GM10248 (cell line): ENCODE results near the gene STK10.

Source experiments
- CTCF ChIA-PET: fragments of 300-600 bp; sonication (Branson Sonifier 250); formaldehyde crosslinking; extraction: SDS; loops from one replicate; lab custom pipeline; 2021; ENCODE audit warnings: antibody characterized with exemption; lab: Yijun Ruan, JAX
- POLR2A ChIA-PET: fragments of 350-650 bp; sonication (Branson Sonifier 250); formaldehyde crosslinking; extraction: SDS; loops from one replicate; lab custom pipeline; 2020; ENCODE audit warnings: antibody characterized with exemption; lab: Yijun Ruan, JAX
- DNase-seq: peaks from one replicate; pipeline ENCODE4 v3.0.0; 2012; ENCODE audit errors: extremely low spot score
- CTCF ChIP-seq: IDR thresholded peaks from 2 replicates; pipeline ENCODE4 v1.5.1; 2012; ENCODE audit warnings: mild to moderate bottlenecking, low read depth; ENCODE audit errors: extremely low read depth, missing control alignments, control extremely low read depth

STK10 gene

DNA sequence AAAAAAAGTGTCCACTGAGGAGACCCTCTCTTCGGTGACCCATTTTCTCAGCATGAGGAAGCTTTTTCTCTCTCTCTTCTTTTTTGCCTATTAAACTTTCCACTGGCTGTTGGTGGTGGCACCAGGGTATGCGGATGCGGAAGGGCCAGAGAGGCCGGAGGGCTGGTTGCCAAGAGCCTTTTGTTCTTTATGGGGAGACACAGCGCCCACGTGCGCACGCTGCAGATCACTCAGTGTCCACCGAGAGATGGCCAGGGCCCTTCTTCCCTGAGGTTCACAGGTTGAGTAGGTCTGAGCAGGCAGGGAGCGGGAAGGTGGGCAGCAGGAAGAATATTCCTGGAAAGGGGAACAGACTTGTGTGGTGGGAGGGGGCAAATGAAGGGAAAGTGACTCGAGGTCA, 69.1 kb downstream of the STK10 start:
- ChIA-PET CTCF (interaction anchor here (1.8 to 3.2 kb wide), 2 partner anchors 11 to 69 kb away, joined by 4 to 13 read pairs; partner anchors contain the start of gene STK10), POLR2A (no interaction called here)
- DNase-seq, result no peak
- TF ChIP-seq CTCF, result no peak

DNA sequence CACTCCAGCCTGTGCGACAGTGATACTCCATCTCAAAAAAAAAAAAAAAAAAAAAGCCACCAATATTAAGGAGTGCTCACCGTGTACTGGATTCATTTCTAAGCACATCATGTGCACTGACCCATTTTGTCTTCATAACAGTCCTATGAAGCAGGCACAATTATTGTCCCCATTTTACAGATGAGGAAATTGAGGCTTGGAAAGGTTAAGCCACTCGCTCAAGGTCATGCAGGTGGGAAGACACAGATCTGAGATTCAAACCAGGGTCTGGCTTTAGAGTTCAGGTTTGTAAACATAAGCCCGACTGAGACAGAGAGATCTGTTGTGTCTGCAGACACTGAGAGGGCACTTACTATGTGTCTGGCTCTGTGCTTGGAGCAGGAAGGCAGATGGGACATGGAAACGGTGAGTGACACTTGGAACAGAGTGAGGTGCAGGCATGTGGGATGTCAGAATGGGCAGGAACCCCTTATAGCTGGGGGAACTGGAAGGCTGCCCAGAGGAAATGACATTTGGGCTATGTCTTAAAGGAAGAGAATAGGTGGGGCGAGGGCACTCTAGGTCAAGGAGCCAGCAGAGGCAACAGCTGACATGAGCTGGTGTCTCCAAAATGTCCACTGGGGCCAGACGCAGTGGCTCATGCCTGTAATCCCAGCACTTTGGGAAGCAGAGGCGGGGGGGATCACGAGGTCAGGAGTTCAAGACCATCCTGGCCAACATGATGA, 69.9 kb downstream of the STK10 start:
- ChIA-PET CTCF (interaction anchor here (3.2 kb wide), 1 partner anchor 70 kb away, joined by 13 read pairs; the partner anchor contains the start of gene STK10), POLR2A (no interaction called here)
- no peak for TF ChIP-seq CTCF
- no peak for DNase-seq

DNA sequence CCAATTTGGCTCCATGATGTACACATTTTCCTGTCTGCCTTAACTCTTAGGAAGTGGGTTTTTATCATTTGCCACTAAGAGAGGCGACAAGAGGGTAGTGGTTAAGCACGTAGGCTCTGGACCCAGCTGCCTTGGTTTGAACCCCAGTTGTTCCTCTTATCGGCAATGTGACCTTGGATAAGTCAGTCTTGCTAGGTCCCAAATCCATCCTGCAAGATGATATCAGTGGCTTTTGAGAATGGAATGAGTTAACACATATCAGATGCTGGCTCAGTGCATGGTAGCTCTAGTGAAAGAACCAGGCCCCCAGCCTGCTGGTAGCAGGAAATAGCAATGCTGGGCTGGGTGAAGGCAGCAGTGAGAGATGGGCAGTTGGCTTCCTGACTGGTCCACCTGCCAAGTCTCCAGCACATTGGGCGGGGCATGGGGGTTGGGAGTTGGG, 72.5 kb downstream of the STK10 start:
- no peak for TF ChIP-seq CTCF
- ChIA-PET POLR2A (no interaction called here), CTCF (interaction anchor here (1.0 to 2.4 kb wide), 3 partner anchors 10 to 178 kb away, joined by 3 to 5 read pairs (median 3); no protein-coding TSS in a partner anchor)
- DNase-seq, result no peak

GRCh38 chr5:172114875-172115422, 73.1 kb downstream of the STK10 start:
- TF ChIP-seq CTCF, result no peak
- CTCF ChIA-PET, result interaction anchor here (1.0 to 2.4 kb wide), 6 partner anchors 9 to 203 kb away, joined by 3 to 5 read pairs (median 4); partner anchors contain the start of gene STK10
- POLR2A ChIA-PET, result no interaction called here
- DNase-seq, result peak; percentile 89

DNA sequence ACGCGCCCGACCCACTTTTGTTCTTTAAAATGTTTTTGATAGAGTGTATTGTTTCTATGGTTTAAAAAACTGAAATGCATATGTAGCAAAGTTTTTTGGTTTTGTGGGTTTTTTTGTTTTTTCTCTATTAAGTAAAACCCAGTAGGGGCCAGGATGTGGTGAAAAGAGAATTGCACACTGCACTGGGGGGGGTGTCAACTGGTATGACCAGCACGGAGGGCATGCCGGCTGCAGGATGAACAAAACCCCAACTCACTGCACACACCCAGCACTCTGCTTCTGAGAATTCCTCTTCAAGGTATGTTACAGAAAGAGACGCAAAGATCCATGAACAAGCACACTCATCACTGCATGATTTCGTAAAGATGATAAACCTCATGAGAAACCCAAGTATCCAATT, 75.0 kb downstream of the STK10 start:
- ChIA-PET CTCF (no interaction called here), POLR2A (no interaction called here)
- no peak for DNase-seq
- no peak for TF ChIP-seq CTCF

DNA sequence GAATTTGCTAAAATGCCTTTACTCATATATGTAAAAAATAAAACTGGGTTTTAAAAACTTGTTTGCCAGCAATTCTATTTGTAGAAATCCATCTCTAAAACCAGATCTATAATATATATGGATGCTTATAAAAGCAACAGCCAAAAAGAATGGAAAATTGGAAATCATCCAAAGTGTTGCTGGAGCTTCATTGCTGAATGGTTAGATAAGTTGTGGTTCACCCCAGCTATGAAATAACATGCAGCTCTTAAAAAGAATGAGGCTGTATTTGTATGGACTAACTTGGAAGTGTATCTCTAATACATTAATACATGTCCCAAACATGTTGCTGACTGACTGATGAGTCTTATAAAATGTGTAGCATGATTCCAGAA, 76.2 kb downstream of the STK10 start:
- ChIA-PET POLR2A (interaction anchor here (0.7 to 1.7 kb wide), 6 partner anchors 10 to 112 kb away, joined by 3 to 7 read pairs (median 3); partner anchors contain the start of gene STK10), CTCF (interaction anchor here (0.8 to 9.4 kb wide), 9 partner anchors 17 to 182 kb away, joined by 3 to 175 read pairs (median 4); partner anchors contain the start of genes EFCAB9 and STK10)
- no peak for TF ChIP-seq CTCF
- no peak for DNase-seq
